ENCODE results near the gene RYR1.

DNA sequence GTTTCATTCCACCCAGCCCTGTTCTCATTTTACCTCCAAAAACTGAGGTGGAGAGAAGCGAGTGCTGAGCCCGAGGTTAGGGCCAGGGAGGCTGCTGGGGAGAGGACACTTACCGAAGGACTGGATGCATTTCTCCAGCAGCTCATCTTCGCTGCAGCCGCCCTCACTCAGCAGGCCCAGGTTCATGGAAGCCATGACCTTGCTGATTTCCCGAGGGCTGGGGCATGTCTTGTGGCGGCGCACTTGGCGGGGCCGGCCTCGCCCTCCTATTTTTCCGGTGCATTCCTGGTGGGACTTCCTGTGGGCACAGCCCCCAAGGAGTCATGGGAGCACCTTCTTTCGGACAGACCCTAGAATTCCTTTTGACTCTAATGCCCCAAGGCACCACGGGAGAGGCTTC is 11.6 kb upstream of the RYR1 start:
- TF ChIP-seq, protein P1, sequence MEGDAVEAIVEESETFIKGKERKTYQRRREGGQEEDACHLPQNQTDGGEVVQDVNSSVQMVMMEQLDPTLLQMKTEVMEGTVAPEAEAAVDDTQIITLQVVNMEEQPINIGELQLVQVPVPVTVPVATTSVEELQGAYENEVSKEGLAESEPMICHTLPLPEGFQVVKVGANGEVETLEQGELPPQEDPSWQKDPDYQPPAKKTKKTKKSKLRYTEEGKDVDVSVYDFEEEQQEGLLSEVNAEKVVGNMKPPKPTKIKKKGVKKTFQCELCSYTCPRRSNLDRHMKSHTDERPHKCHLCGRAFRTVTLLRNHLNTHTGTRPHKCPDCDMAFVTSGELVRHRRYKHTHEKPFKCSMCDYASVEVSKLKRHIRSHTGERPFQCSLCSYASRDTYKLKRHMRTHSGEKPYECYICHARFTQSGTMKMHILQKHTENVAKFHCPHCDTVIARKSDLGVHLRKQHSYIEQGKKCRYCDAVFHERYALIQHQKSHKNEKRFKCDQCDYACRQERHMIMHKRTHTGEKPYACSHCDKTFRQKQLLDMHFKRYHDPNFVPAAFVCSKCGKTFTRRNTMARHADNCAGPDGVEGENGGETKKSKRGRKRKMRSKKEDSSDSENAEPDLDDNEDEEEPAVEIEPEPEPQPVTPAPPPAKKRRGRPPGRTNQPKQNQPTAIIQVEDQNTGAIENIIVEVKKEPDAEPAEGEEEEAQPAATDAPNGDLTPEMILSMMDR (conservative IDR thresholded peaks at IDR 0.05): no peak
- no peak for TF ChIP-seq ZFX (IDR thresholded peaks at IDR 0.05)

Measured in C4-2B (cell line).